Stimulated activated CD8-positive, alpha-beta memory T cell treated with anti-CD3 and anti-CD28 coated beads, Interleukin-12 subunit alpha, Interleukin-12 subunit beta, amount 100 ng/mL, for 24 hours (primary cell): ENCODE measurements around the gene LRRC75B.

Source experiments
- DNase-seq: peaks from one replicate; pipeline ENCODE4 v3.0.0-alpha.2; 2020; ENCODE audit errors: extremely low read depth

LRRC75B gene

GRCh38 chr22:24587251-24587650 is 5.6 kb downstream of the LRRC75B start:
- no peak for DNase-seq

- no peak for DNase-seq
These were observed 6.8 kb downstream of the LRRC75B start for GRCh38 chr22:24585927-24586546.

GRCh38 chr22:24585461-24585860 is 7.4 kb downstream of the LRRC75B start:
- no peak for DNase-seq

- no peak for DNase-seq
These were observed 7.9 kb downstream of the LRRC75B start for GRCh38 chr22:24584871-24585411.

- no peak for DNase-seq
These were observed 8.6 kb downstream of the LRRC75B start for GRCh38 chr22:24584166-24584790.

- DNase-seq, result no peak
These were observed 9.4 kb downstream of the LRRC75B start for GRCh38 chr22:24583221-24584165.

GRCh38 chr22:24582056-24582814 is 10.6 kb downstream of the LRRC75B start:
- DNase-seq, result no peak

GRCh38 chr22:24580276-24580675 is 12.6 kb downstream of the LRRC75B start:
- DNase-seq, result no peak

- DNase-seq, result no peak
These were observed 13.6 kb downstream of the LRRC75B start for GRCh38 chr22:24579258-24579601.

- no peak for DNase-seq
These were observed 14.3 kb downstream of the LRRC75B start for GRCh38 chr22:24578355-24579257.

- DNase-seq, result no peak
These were observed 16.1 kb downstream of the LRRC75B start for GRCh38 chr22:24576778-24577177.

- DNase-seq, result no peak
These were observed 21.6 kb downstream of the LRRC75B start for GRCh38 chr22:24571266-24571665.

- no peak for DNase-seq
These were observed 25.2 kb downstream of the LRRC75B start for GRCh38 chr22:24567668-24568067.

GRCh38 chr22:24566899-24567511 is 25.9 kb downstream of the LRRC75B start:
- no peak for DNase-seq

- no peak for DNase-seq
These were observed 27.8 kb downstream of the LRRC75B start for GRCh38 chr22:24565077-24565476.

- DNase-seq, result no peak
These were observed 28.4 kb downstream of the LRRC75B start for GRCh38 chr22:24564376-24565058.

- no peak for DNase-seq
These were observed 29.6 kb downstream of the LRRC75B start for GRCh38 chr22:24563246-24563645.

GRCh38 chr22:24559471-24559870 is 33.4 kb downstream of the LRRC75B start:
- no peak for DNase-seq

GRCh38 chr22:24555165-24556039 is 37.5 kb downstream of the LRRC75B start, which contains the start of gene SNRPD3:
TSS of gene SNRPD3 (plus strand) at chr22:24555999. CDS start at chr22:24557675, 1,676 bp downstream.
- peak; percentile 99 for DNase-seq
